22Rv1 (cell line): ENCODE data around the gene PRTN3.

ENCODE experiments used
- H3K27ac ChIP-seq: fragments of 450-650 bp; 2 replicates; pipeline ENCODE4 v1.5.1; 2017
- CTCF ChIP-seq: fragments of 450-650 bp; IDR thresholded peaks from 2 replicates; pipeline ENCODE4 v1.5.1; 2017; ENCODE audit warnings: mild to moderate bottlenecking
- ZFX ChIP-seq: fragments of 450-650 bp; IDR thresholded peaks from 2 replicates; pipeline ENCODE4 v1.6.1; 2017; ENCODE audit warnings: antibody characterized with exemption, borderline replicate concordance

PRTN3 gene

GRCh38 chr19:887599-887998 is 46.8 kb downstream of the PRTN3 start:
- H3K27ac ChIP-seq = no peak overlapping the region
- TF ChIP-seq CTCF = no peak
- no peak for TF ChIP-seq ZFX

- TF ChIP-seq CTCF (no peak), ZFX (no peak)
- no peak overlapping the region for H3K27ac ChIP-seq
Measured at GRCh38 chr19:888581-889385, 48.0 kb downstream of the PRTN3 start.

GRCh38 chr19:889662-890295 is 49.0 kb downstream of the PRTN3 start:
- TF ChIP-seq ZFX = no peak
- TF ChIP-seq CTCF = no peak
- H3K27ac ChIP-seq = no peak overlapping the region

- H3K27ac ChIP-seq = no peak overlapping the region
- TF ChIP-seq ZFX = no peak
Measured at GRCh38 chr19:890831-891230, 50.0 kb downstream of the PRTN3 start.

GRCh38 chr19:891421-892200 is 50.8 kb downstream of the PRTN3 start:
- peak overlapping the region; percentile 90; the same call in 1 of the 2 replicates for H3K27ac ChIP-seq

- TF ChIP-seq CTCF = no peak
- no peak for TF ChIP-seq ZFX
- peak overlapping the region; percentile 90 for H3K27ac ChIP-seq
Measured at GRCh38 chr19:892243-892893, 51.6 kb downstream of the PRTN3 start.

GRCh38 chr19:892894-893689 is 52.3 kb downstream of the PRTN3 start, which contains the start of the genes MED16 and RNU6-9:
MED16 (minus strand) TSS chr19:893187; CDS start chr19:891131, 2,056 bp downstream.
RNU6-9 (plus strand) TSS chr19:893484.
- H3K27ac ChIP-seq = peak within 1 kb of the TSS; percentile 90
- TF ChIP-seq CTCF = no peak
- TF ChIP-seq ZFX = no peak
